ENCODE data around the gene LGALS12. TPM values are rescaled to one million over a fixed set of nuclear protein-coding genes. Genes with fewer than 3 reads are reported as not detected.

The LGALS12 gene
- total and polyA plus RNA-seq, 5 donors = 0.40 to 7.3 (median 2.1) TPM; not detected in 1

- Histone ChIP-seq H3K4me3 (ENCODE audit: low read length) (no peak overlapping the region), H3K27ac (ENCODE audit: low read length) (no peak overlapping the region), H3K4me1 (ENCODE audit: control insufficient read depth, insufficient read depth, low read length) (peaks cover 4% of the 10 kb centered on the region), H3K9me3 (ENCODE audit: control insufficient read depth, low read length) (no peaks in the 10 kb centered on the region), H3K27me3 (ENCODE audit: control insufficient read depth, insufficient read depth) (no peaks in the 10 kb centered on the region)
- 82% methylated on average over 7 of the region's 7 CpGs for WGBS
- ATAC-seq (no peak), DNase-seq (no peak)
- intact Hi-C loops (cut with DNase I) = no loop called here
These were observed 58.3 kb downstream of the LGALS12 start for GRCh38 chr11:63564056-63564774.

DNA sequence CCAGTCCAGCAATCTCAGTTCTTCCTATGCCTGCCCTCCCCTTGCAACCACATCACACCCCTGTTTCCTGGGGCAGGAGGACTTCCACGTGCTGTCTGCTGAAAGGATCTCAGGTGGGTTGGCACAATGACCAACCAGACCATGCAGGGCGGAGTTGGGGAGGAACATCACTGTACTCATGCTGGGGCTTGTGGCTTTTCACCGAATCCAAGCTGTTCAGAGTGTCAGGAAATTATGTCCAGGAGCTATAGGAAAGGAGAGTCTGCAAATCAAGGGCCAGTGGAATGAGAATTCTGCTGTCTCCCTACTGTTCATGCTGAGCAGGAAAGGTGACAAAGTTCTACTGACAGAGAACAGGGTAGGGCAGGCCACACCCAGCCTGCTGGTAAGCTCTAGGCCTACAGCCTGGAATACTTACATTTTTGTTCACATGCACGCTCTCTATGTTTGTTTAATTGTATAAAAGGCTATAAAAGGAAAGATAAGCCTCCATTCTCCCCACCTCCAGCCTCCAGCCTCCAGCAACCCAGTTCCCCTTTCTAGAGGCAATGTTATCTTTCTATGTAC lies 59.0 kb downstream of the LGALS12 start:
- intact Hi-C loops (cut with DNase I) = no loop called here
- DNase-seq (no peak), ATAC-seq (no peak)
- H3K9me3 ChIP-seq (ENCODE audit: control insufficient read depth, low read length) = no peaks in the 10 kb centered on the region
- 83% methylated on average over 4 of the region's 4 CpGs for WGBS
- no peak overlapping the region for H3K27ac ChIP-seq (ENCODE audit: low read length)
- H3K4me1 ChIP-seq (ENCODE audit: control insufficient read depth, insufficient read depth, low read length) = peaks cover 4% of the 10 kb centered on the region
- H3K4me3 ChIP-seq (ENCODE audit: low read length) = no peak overlapping the region
- H3K27me3 ChIP-seq (ENCODE audit: control insufficient read depth, insufficient read depth) = no peaks in the 10 kb centered on the region

Other genes with a start within 250 kb of the LGALS12 start
- gene SLC22A9, start 136.3 kb upstream of the LGALS12 start, total RNA-seq = not detected
- not detected for gene SLC22A9, start 136.3 kb upstream of the LGALS12 start, polyA plus RNA-seq
- gene PLAAT5, start 14.9 kb upstream of the LGALS12 start, total RNA-seq = 1 to 10 TPM; 2.9 to 5.2 (median 4.3) TPM
- 4.2 TPM for gene PLAAT5, start 14.9 kb upstream of the LGALS12 start, polyA plus RNA-seq
- gene PLAAT4, start 30.7 kb downstream of the LGALS12 start, total RNA-seq = 10 to 100 TPM in 3 of 4 donors, 1 to 10 TPM in 1; 8.0 to 17.9 (median 13.3) TPM
- 14.0 TPM for gene PLAAT4, start 30.7 kb downstream of the LGALS12 start, polyA plus RNA-seq
- under 1 TPM in 1 of 4 donors, not detected in 3; 0.31 TPM for gene PLAAT2, start 57.3 kb downstream of the LGALS12 start, total RNA-seq
- 0.66 TPM for gene PLAAT2, start 57.3 kb downstream of the LGALS12 start, polyA plus RNA-seq
- gene PLAAT3, start 108.3 kb downstream of the LGALS12 start, total RNA-seq = 100 to 1,000 TPM; 110 to 142 (median 125) TPM
- gene PLAAT3, start 108.3 kb downstream of the LGALS12 start, polyA plus RNA-seq = 158 TPM
- 10 to 100 TPM; 14.6 to 32.9 (median 23.1) TPM for gene ATL3, start 165.3 kb downstream of the LGALS12 start, total RNA-seq
- gene ATL3, start 165.3 kb downstream of the LGALS12 start, polyA plus RNA-seq = 6.9 TPM
- 10 to 100 TPM; 50.1 to 67.6 (median 62.1) TPM for gene RTN3, start 175.4 kb downstream of the LGALS12 start, total RNA-seq
- 58.4 TPM for gene RTN3, start 175.4 kb downstream of the LGALS12 start, polyA plus RNA-seq

All from right cardiac atrium (tissue), 5 donors.